GM19099 (cell line): ENCODE measurements around the gene DGKD.

Source experiments
- POLR2A ChIP-seq: IDR thresholded peaks from 3 replicates; pipeline ENCODE4 v1.6.1; 2011; ENCODE audit warnings: low read depth; ENCODE audit not compliant: insufficient read length; ENCODE audit errors: extremely low read depth

DGKD gene

DNA sequence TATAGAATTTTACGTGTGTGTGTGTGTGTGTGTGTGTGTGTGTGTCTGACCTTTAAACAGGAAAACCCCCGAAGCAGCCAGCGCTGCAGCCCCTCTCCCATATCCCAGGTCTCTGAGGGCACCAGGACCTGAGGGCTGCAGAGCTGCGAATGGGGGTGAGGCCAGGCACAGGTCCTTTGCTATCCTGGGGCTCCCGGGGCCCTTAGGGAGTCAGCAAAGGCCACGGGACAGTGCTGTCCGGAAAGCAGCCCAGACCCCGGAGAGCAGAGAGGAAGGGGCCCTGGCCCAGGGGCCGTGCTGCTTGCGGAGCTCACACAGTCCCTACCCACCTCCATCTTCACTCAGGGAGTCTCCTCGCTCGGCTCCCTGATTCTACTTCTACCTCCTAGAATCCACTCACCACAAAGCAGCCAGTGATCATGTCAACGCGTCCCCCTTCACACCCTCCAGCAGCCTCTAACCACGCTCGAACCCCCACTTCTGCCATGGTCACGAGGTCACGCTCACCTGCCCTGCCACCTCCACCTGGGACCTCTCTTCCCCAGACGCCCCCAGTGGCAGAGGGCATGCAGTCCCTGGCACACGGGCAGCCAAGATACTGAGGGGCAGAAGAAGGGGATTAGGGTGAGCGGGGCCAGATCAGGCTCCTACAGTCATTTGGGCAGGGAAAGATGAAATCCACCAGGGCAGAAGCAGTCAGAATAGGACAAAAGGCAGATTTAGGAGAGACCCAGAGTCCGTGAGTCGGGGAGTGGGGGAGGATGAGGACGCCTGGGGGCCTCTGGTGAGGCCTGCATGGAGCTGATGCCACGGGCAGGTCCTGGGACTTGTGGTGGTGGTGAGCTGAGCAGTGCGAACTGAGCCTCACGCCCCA is 125.6 kb downstream of the DGKD start:
- TF ChIP-seq POLR2A: no peak

DNA sequence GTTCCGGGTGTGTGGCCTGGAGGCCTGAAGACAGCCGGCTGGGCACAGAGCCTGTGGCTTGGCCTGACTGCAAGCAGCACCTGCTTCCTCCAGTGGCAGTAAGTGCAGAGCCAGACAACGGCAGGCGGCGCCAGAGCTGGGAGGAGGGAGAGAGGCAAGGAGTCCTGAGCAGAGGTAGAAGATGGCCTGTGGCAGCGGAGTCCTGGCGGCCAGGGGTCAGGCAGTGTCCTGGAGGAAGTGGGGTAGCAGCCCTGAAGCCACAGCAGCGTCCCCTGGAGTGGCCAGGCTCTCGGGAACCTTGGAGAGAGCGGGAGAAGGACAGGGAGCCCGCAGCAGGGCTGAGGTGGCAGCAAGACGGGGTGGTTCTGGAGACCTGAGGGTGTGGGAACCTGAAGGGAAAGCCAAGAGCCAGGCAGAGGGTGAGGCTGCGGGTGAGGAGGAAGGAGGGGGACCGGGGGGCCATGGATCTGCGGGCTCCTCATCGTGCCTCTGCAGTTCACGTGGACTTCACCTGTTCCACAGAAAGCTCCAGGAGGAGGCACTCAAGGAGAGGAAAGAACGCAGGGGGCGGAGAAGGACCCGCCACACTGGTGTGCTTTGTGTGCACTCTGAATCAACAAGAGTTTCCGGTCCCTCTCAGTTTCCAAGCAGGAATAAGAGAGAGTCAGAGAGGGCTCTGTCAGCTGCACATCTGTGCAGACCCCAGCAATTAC is 126.4 kb downstream of the DGKD start:
- TF ChIP-seq POLR2A: no peak

DNA sequence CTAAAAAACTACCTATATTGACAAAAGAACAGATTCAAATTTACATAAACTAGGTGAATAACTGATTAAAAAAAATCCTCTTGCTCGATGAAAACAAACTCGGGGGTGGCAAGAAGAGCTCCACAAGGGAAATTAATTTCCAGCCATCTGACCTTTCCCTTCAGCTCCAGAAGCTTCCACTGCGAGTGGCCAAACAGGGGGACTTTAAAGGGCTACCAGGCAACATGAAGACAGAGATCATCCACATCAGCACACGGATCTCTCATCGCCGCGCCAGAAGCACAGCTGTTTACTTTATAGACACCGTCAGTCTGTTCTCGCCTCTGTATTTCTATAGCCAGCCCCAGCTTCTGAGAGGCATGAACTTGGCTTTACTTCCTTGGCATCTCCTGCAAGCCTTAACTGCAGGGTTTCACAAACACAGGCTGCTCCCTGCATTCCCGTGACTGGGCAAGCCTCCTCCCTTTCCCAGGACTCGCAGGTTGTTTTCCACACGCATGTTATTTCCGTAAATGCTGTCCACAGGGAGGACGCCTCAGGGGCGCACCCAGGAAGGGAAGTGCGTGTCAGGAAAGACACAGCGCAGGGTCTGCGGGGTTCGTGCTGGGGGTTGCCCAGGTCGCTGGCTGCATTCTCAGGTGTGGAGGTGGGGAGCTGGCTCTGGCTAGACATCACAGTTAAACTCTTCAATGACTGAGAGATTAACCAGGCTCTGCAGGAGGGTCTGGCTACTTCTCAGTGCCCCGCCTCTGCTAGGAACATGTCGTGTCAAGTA is 127.3 kb downstream of the DGKD start:
- TF ChIP-seq POLR2A: no peak

DNA sequence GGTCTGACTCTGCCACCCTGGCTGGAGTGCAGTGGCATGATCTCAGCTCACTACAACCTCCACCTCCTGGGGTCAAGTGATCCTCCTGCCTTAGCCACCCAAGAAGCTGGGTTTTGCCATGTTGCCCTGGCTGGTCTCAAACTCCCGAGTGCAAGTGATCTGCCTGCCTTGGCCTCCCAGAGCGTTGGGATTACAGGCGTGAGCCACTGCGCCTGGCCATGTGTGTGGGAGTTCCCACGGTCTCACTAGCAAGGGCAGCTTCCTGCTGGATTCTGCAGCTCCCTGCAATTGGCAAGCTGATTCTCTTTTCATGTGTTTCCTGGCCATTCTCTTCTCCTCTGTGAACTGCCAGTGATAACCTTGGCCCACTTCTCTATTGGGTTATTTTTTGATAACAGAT is 128.3 kb downstream of the DGKD start:
- no peak for TF ChIP-seq POLR2A

DNA sequence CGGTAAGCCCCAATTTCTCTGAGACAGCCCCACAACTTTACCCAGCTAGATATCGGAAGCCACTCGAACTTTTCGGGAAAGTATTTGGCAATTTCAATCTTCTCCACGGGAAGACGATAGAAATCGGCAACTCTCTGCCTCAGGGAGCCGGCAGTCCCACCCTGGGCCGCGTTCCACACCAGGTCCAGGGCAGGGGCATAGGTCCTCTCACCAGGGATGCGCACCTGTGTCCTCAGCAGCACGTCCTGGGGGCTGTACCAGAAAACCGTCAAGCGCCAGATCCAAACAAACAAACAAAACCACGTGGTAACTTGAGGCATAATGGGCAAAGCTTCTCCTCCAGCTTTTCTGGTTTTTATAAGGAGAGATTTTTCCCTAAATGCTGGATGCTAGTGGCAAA is 131.4 kb downstream of the DGKD start:
- no peak for TF ChIP-seq POLR2A

DNA sequence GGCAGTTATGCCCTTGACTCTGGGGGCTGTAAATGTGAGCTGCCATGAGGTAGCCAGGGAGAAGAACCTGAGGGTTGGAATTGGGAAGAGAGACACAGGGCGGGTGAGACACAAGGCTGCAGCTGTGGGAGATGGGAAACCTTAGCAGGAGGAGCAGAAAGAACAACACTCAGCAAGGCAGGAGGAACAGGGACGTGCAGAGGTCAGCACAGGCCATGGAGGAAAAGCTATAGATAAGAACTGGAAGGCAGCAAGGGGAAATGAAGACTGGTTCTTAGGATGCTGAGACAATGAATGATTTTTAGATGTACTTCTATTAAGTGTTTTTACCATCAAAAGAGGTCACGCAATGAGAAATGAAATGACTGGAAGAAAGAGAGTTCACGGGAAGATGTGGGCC is 132.1 kb downstream of the DGKD start:
- TF ChIP-seq POLR2A: no peak

DNA sequence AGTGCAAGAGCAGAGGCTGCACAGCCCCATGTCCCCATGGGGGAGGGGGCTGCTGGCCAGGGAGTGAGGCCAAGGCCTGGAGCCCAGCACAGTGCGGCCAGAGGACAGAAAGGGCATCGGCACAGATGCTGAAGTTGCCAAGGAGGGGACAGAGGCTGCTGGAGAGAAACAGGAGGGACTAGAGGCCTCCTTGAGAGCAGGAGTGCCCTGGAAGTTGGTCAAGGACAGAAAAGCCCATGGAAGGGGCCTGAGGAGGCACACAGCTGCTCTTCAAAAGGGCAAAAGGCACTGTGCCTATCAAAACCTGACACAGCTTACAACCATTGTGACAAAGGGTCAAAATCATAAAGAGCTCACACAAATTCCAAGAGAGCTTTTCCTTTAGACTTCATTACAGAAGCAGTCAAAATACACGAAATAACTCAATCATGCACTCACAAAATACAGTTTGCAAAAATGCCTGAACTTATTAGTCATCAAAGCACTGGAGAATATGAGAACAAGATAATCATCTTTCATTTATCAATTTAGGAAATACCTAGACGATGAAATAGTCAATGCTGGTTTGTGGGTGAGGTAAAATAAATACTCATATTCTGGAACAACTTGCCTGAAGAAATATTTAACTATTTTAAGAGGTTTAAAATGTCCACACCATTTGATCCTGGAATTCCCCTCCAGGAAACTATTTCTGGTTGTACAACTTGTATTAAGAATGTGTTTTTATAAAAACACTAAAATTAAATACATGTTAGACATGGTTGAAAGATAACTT is 132.7 kb downstream of the DGKD start:
- TF ChIP-seq POLR2A: no peak

DNA sequence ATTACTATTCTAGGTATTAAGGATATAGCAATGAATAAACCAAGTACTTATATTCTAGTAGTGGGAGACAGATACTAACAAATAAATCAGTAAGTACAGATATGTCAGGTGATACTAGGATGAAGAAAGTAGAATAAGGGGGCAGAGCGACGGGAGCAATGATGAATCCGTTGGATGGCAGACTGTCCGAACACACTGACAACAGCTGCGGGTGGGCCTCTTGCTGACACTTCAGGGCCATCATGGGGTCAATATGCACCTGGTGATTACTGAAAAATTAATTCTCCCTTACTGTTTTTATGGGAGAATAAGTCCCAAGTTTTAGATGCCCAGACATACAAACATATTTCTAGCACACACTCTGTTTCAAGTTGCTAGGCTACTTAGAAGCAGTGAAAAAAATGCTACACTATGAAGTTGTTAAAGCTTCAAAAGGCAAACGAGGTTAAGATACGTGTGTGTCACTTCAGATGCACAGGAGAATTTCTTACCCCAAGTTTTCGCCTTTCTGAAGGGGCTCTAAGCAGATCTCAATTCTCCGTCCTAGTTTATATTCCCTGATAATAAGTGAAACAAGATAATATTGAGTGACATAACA is 133.6 kb downstream of the DGKD start:
- TF ChIP-seq POLR2A: no peak

DNA sequence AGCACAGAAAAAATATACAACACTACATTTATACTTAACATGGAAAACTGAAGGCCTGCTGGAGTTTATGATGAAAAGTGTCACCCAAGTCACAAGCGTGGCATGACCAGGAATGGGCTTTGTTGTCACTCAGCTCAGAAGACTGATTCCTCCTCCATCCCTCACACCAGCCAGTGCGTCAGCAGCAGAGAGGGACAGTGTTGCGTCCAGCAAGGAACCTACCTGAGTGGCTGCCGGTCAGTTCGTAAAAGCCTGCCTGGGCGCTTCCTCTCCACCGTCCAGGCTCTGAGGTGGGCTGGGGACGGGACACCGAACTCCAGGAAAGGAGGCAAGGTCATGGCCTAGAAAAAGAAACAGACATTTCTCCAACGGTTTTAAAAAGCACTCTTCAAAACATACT is 134.8 kb downstream of the DGKD start:
- TF ChIP-seq POLR2A: no peak

DNA sequence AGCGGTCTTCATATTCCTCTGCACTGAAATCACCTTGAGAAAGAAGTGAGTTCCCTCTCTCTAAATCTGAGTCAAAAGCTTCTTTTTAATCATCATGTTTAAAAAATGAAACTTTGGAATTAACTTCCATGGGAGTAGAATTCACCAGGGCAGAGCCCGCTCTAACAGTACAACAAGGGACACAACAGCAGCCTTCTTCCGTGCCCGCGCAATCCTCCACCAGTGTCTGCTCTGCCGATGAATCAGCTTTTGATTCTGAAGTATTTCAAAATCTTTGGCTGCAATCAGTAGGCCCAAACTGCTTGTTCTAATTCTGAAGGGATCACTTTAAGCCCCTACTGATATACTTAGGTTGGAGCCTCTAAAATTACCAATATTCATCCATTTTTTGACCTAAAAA is 135.4 kb downstream of the DGKD start:
- no peak for TF ChIP-seq POLR2A

DNA sequence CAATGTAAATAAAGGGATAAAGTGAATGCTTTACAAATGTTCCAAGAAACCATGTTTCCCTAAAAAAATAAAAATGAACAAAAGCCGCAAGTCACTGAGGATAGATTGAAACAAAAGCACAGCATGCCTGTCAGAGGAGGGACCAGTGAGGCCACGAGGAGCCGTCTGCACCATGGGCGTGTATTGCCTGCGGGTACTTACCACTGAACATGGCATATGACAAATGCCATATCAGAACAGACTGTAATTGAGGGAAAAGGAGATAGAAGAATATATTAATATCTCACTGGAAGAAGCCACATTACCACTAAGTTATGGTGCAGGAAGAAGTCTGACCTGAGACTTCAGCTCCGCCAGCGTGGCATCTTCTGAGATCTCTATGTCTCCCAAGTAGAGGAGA is 136.5 kb downstream of the DGKD start:
- no peak for TF ChIP-seq POLR2A

DNA sequence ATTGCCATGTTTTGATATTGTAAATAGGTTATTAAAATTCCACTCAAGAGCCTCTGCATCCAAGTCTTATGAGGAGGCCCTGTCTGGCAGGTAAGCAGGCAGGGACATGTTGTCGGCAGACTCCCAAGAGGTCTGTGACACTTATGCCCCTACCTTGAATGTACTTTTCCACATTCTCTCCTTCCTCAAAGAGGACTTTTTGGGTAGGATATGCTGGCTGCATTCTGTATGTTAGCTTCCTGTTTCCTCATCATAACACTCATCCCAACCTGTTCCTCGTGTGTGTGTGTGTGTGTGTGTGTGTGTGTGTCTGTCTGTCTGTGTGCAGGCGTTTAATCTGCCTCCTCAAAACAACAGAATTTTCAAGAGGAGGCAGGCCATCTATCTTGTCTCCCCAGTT is 137.0 kb downstream of the DGKD start:
- no peak for TF ChIP-seq POLR2A

DNA sequence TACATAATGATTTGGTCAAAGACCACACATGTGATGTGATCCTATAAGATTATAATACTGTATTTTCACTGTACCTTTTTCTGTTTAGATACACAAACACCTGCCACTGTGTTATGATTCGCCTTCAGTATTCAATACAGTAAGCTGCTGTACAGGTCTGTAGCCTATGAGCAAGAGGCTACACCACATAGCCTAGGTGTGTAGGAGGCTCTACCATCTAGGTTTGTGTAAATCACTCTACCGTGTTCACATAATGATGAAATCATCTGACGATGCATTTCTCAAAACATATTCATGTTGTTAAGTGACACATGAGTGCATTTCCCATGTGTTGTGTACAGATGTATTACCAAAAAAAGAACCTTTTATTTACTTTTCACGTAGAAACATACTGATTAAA is 137.8 kb downstream of the DGKD start:
- no peak for TF ChIP-seq POLR2A

DNA sequence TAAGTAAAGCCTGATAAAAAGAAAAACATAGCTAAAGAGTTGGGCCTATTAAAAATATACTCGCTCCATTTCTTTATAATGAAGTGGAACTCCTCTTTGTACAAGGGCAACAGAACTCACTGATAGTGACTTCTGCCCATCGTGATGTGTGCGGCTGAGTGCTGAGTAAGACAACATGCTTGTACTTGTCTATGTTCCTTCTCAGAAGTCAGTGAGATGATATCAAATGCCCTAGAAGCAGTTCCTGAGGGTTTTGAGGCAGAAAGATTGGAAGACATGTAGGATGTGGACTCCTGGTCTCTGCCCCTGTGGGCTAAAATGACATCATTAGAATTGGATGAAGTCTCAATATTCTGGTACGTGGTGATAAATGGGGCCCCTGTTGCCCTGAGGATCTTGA is 138.5 kb downstream of the DGKD start:
- no peak for TF ChIP-seq POLR2A
